ENCODE results near the gene AMBP.

Gene AMBP

GRCh38 chr9:114114364-114114763 is 36.3 kb upstream of the AMBP start:
- Histone ChIP-seq H3K27ac (no peak overlapping the region), H3K4me3 (ENCODE audit: low read depth, low read length) (no peak overlapping the region), H3K36me3 (replicated peaks) (no peaks in the 10 kb centered on the region), H3K27me3 (replicated peaks) (peaks cover 14% of the 10 kb centered on the region)
- in situ Hi-C loops (cut with HindIII; ENCODE audit: low pct_ligation_motif_present, low sequenced_read_pairs): no loop called here
- no peak for TF ChIP-seq CTCF (IDR thresholded peaks at IDR 0.05; ENCODE audit: low read depth, low read length, missing control alignments)
- DNase-seq: no peak

- peak; percentile 22 for DNase-seq
- in situ Hi-C loops (cut with HindIII; ENCODE audit: low pct_ligation_motif_present, low sequenced_read_pairs): no loop called here
- no peaks in the 10 kb centered on the region for H3K36me3 ChIP-seq (replicated peaks)
- H3K27me3 ChIP-seq (replicated peaks): peaks cover 12% of the 10 kb centered on the region
- no peak overlapping the region for H3K27ac ChIP-seq
- no peak for TF ChIP-seq CTCF (IDR thresholded peaks at IDR 0.05; ENCODE audit: low read depth, low read length, missing control alignments)
- no peak overlapping the region for H3K4me3 ChIP-seq (ENCODE audit: low read depth, low read length)
These were observed 34.9 kb upstream of the AMBP start for GRCh38 chr9:114112778-114113584.

- Histone ChIP-seq H3K27ac (no peak overlapping the region), H3K4me3 (ENCODE audit: low read depth, low read length) (no peak overlapping the region), H3K36me3 (replicated peaks) (no peaks in the 10 kb centered on the region), H3K27me3 (replicated peaks) (peaks cover 7% of the 10 kb centered on the region)
- no peak for TF ChIP-seq CTCF (IDR thresholded peaks at IDR 0.05; ENCODE audit: low read depth, low read length, missing control alignments)
- in situ Hi-C loops (cut with HindIII; ENCODE audit: low pct_ligation_motif_present, low sequenced_read_pairs): no loop called here
- no peak for DNase-seq
These were observed 34.2 kb upstream of the AMBP start for GRCh38 chr9:114112325-114112724.

- TF ChIP-seq CTCF (IDR thresholded peaks at IDR 0.05; ENCODE audit: low read depth, low read length, missing control alignments): no peak
- H3K4me3 ChIP-seq (ENCODE audit: low read depth, low read length): no peak overlapping the region
- DNase-seq: no peak
- H3K27ac ChIP-seq: no peak overlapping the region
- no peaks in the 10 kb centered on the region for H3K36me3 ChIP-seq (replicated peaks)
- in situ Hi-C loops (cut with HindIII; ENCODE audit: low pct_ligation_motif_present, low sequenced_read_pairs): no loop called here
- H3K27me3 ChIP-seq (replicated peaks): peaks cover 4% of the 10 kb centered on the region
These were observed 32.1 kb upstream of the AMBP start for GRCh38 chr9:114110180-114110579.

GRCh38 chr9:114109124-114109523 is 31.0 kb upstream of the AMBP start:
- TF ChIP-seq CTCF (IDR thresholded peaks at IDR 0.05; ENCODE audit: low read depth, low read length, missing control alignments): no peak
- H3K4me3 ChIP-seq (ENCODE audit: low read depth, low read length): no peak overlapping the region
- DNase-seq: no peak
- peaks cover 4% of the 10 kb centered on the region for H3K27me3 ChIP-seq (replicated peaks)
- H3K36me3 ChIP-seq (replicated peaks): no peaks in the 10 kb centered on the region
- no peak overlapping the region for H3K27ac ChIP-seq
- in situ Hi-C loops (cut with HindIII; ENCODE audit: low pct_ligation_motif_present, low sequenced_read_pairs): no loop called here

Data from brain microvascular endothelial cell (primary cell).